ENCODE results near the gene AGPAT3. TPM values are rescaled to one million over a fixed set of nuclear protein-coding genes. Genes with fewer than 3 reads are reported as not detected.

Gene AGPAT3
- total and polyA plus RNA-seq, 2 donors (not counting 1 experiment from before 2014, with no cell fraction given), result 29.4 to 44.9 TPM

- no peak overlapping the region for H3K9ac ChIP-seq (ENCODE audit: insufficient read depth, low read length)
- TF ChIP-seq EZH2 (IDR thresholded peaks at IDR 0.05; ENCODE audit: low read length, missing control alignments) (no peak), CTCF (conservative IDR thresholded peaks at IDR 0.05 in 1 of 2, IDR thresholded peaks at IDR 0.05 in 1 of 2; ENCODE audit: low read depth in 1 of 2, low read length in 2 of 2) (no peak)
- no peak overlapping the region for H3K27ac ChIP-seq (ENCODE audit: insufficient read depth, low read length)
Measured at GRCh38 chr21:43957128-43957571, 92.1 kb downstream of the AGPAT3 start.

GRCh38 chr21:43957611-43958362 lies 92.8 kb downstream of the AGPAT3 start:
- TF ChIP-seq CTCF (conservative IDR thresholded peaks at IDR 0.05 in 1 of 2, IDR thresholded peaks at IDR 0.05 in 1 of 2; ENCODE audit: low read depth in 1 of 2, low read length in 2 of 2) (no peak), EZH2 (IDR thresholded peaks at IDR 0.05; ENCODE audit: low read length, missing control alignments) (no peak)
- H3K27me3 ChIP-seq (ENCODE audit: control insufficient read depth, insufficient read depth, low read length), result no peaks in the 10 kb centered on the region
- no peaks in the 10 kb centered on the region for H4K20me1 ChIP-seq (ENCODE audit: control insufficient read depth, extremely low read depth, insufficient read depth, low read length)
- H3K4me2 ChIP-seq (ENCODE audit: extremely low read depth, insufficient read depth, low read length), result no peak overlapping the region
- H3K4me1 ChIP-seq (ENCODE audit: control insufficient read depth, extremely low read depth, insufficient read depth, low read length), result no peaks in the 10 kb centered on the region
- DNase-seq (ENCODE audit: low read depth in 2 of 2), result no peak
- no peak overlapping the region for H3K4me3 ChIP-seq (replicated peaks in 1 of 4; ENCODE audit: control extremely low read depth in 1 of 4, insufficient read depth in 1 of 4, low read depth in 3 of 4, low read length in 4 of 4)
- peaks cover 2% of the 10 kb centered on the region for H3K79me2 ChIP-seq (ENCODE audit: control insufficient read depth, insufficient read depth, low read length)
- H3K36me3 ChIP-seq (ENCODE audit: control insufficient read depth, insufficient read depth, low read length), result peaks cover 6% of the 10 kb centered on the region
- no peak overlapping the region for H3K9ac ChIP-seq (ENCODE audit: insufficient read depth, low read length)
- no peak overlapping the region for H2AFZ ChIP-seq (ENCODE audit: low read length)
- no peaks in the 10 kb centered on the region for H3K9me3 ChIP-seq (ENCODE audit: control insufficient read depth, insufficient read depth, low read depth, low read length)
- no peak overlapping the region for H3K27ac ChIP-seq (ENCODE audit: insufficient read depth, low read length)

More at GRCh38 chr21:43957128-43957571, 92.1 kb downstream of the AGPAT3 start:
- Histone ChIP-seq H3K79me2 (ENCODE audit: control insufficient read depth, insufficient read depth, low read length) (peaks cover 2% of the 10 kb centered on the region), H3K4me3 (replicated peaks in 1 of 4; ENCODE audit: control extremely low read depth in 1 of 4, insufficient read depth in 1 of 4, low read depth in 3 of 4, low read length in 4 of 4) (no peak overlapping the region), H3K4me2 (ENCODE audit: extremely low read depth, insufficient read depth, low read length) (no peak overlapping the region), H3K4me1 (ENCODE audit: control insufficient read depth, extremely low read depth, insufficient read depth, low read length) (no peaks in the 10 kb centered on the region), H3K9me3 (ENCODE audit: control insufficient read depth, insufficient read depth, low read depth, low read length) (no peaks in the 10 kb centered on the region), H3K27me3 (ENCODE audit: control insufficient read depth, insufficient read depth, low read length) (no peaks in the 10 kb centered on the region), H4K20me1 (ENCODE audit: control insufficient read depth, extremely low read depth, insufficient read depth, low read length) (no peaks in the 10 kb centered on the region), H2AFZ (ENCODE audit: low read length) (no peak overlapping the region), H3K36me3 (ENCODE audit: control insufficient read depth, insufficient read depth, low read length) (peaks cover 6% of the 10 kb centered on the region)
- no peak for DNase-seq (ENCODE audit: low read depth in 2 of 2)

GRCh38 chr21:43958364-43959158 lies 93.5 kb downstream of the AGPAT3 start:
- H3K4me1 ChIP-seq (ENCODE audit: control insufficient read depth, extremely low read depth, insufficient read depth, low read length), result no peaks in the 10 kb centered on the region
- TF ChIP-seq CTCF (conservative IDR thresholded peaks at IDR 0.05 in 1 of 2, IDR thresholded peaks at IDR 0.05 in 1 of 2; ENCODE audit: low read depth in 1 of 2, low read length in 2 of 2) (no peak), EZH2 (IDR thresholded peaks at IDR 0.05; ENCODE audit: low read length, missing control alignments) (no peak)
- no peaks in the 10 kb centered on the region for H3K27me3 ChIP-seq (ENCODE audit: control insufficient read depth, insufficient read depth, low read length)
- H3K27ac ChIP-seq (ENCODE audit: insufficient read depth, low read length), result no peak overlapping the region
- no peak overlapping the region for H3K4me2 ChIP-seq (ENCODE audit: extremely low read depth, insufficient read depth, low read length)
- no peaks in the 10 kb centered on the region for H3K9me3 ChIP-seq (ENCODE audit: control insufficient read depth, insufficient read depth, low read depth, low read length)
- no peak overlapping the region for H3K4me3 ChIP-seq (replicated peaks in 1 of 4; ENCODE audit: control extremely low read depth in 1 of 4, insufficient read depth in 1 of 4, low read depth in 3 of 4, low read length in 4 of 4)
- no peaks in the 10 kb centered on the region for H4K20me1 ChIP-seq (ENCODE audit: control insufficient read depth, extremely low read depth, insufficient read depth, low read length)
- peaks cover 6% of the 10 kb centered on the region for H3K36me3 ChIP-seq (ENCODE audit: control insufficient read depth, insufficient read depth, low read length)
- no peak for DNase-seq (ENCODE audit: low read depth in 2 of 2)
- H3K79me2 ChIP-seq (ENCODE audit: control insufficient read depth, insufficient read depth, low read length), result peaks cover 2% of the 10 kb centered on the region
- H2AFZ ChIP-seq (ENCODE audit: low read length), result no peak overlapping the region
- no peak overlapping the region for H3K9ac ChIP-seq (ENCODE audit: insufficient read depth, low read length)
